Measurements from ENCODE around the gene UCK2.

UCK2 gene

GRCh38 chr1:165826565-165827267 lies 698 bp upstream of the UCK2 start:
- TF ChIP-seq CTCF (IDR thresholded peaks at IDR 0.05; ENCODE audit: low read depth, low read length, missing control alignments): no peak
- no peak for DNase-seq (ENCODE audit: extremely low read depth, low read depth)
- peak overlapping the region; percentile 95 for H3K4me3 ChIP-seq (replicated peaks; ENCODE audit: low read depth, low read length)

GRCh38 chr1:165828103-165828668 lies 772 bp downstream of the UCK2 start:
- no peak for TF ChIP-seq CTCF (IDR thresholded peaks at IDR 0.05; ENCODE audit: low read depth, low read length, missing control alignments)
- no peak for DNase-seq (ENCODE audit: extremely low read depth, low read depth)
- H3K4me3 ChIP-seq (replicated peaks; ENCODE audit: low read depth, low read length): peak overlapping the region; percentile 95

- H3K4me3 ChIP-seq (replicated peaks; ENCODE audit: low read depth, low read length): peak overlapping the region; percentile 95
- TF ChIP-seq CTCF (IDR thresholded peaks at IDR 0.05; ENCODE audit: low read depth, low read length, missing control alignments): no peak
- peak; percentile 53 for DNase-seq (ENCODE audit: extremely low read depth, low read depth)
Observed at GRCh38 chr1:165828669-165829329, 1.4 kb downstream of the UCK2 start.

- DNase-seq (ENCODE audit: extremely low read depth, low read depth): no peak
- H3K4me3 ChIP-seq (replicated peaks; ENCODE audit: low read depth, low read length): peak overlapping the region; percentile 95
- TF ChIP-seq CTCF (IDR thresholded peaks at IDR 0.05; ENCODE audit: low read depth, low read length, missing control alignments): no peak
Observed at GRCh38 chr1:165829888-165830287, 2.5 kb downstream of the UCK2 start.

- TF ChIP-seq CTCF (IDR thresholded peaks at IDR 0.05; ENCODE audit: low read depth, low read length, missing control alignments): no peak
- H3K4me3 ChIP-seq (replicated peaks; ENCODE audit: low read depth, low read length): no peak overlapping the region
- no peak for DNase-seq (ENCODE audit: extremely low read depth, low read depth)
Observed at GRCh38 chr1:165831146-165831545, 3.7 kb downstream of the UCK2 start.

GRCh38 chr1:165832902-165833301 lies 5.5 kb downstream of the UCK2 start:
- no peak for TF ChIP-seq CTCF (IDR thresholded peaks at IDR 0.05; ENCODE audit: low read depth, low read length, missing control alignments)
- no peak for DNase-seq (ENCODE audit: extremely low read depth, low read depth)
- no peak overlapping the region for H3K4me3 ChIP-seq (replicated peaks; ENCODE audit: low read depth, low read length)
